HG03575 (cell line): ENCODE measurements around the gene THEM4.

Source experiments
- ATAC-seq: cut with Tn5 transposase; IDR thresholded peaks from one replicate; pipeline ENCODE4 v1.9.1; 2021; ENCODE audit not compliant: unreplicated experiment, insufficient number of reproducible peaks, low FRiP score; ENCODE audit errors: extremely low read depth

The THEM4 gene

GRCh38 chr1:151846686-151847237 lies 62.5 kb downstream of the THEM4 start:
- no peak for ATAC-seq

DNA sequence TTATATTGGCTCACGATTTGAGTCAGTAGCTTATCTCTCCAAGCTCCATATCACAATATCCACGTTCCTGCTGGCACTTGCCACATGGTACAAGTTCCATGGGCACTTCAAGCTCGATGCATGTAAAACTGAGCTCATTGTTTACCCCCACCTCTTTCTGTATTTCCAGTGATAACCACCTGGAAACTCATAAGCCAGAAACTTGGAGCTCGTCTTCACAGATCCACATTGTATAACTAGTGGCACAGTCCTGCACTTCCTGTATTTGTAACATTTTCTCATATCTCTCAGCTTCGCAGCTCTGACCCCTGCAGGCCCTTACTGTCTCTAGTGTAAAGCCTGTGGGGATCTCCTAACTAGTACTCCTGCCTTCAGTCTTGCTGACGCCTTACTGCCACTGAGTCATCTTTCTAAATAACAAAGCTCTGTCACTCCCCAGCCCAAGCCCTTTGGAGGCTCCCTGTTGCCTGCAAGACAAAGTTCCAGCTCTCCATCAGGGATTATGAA lies 63.2 kb downstream of the THEM4 start:
- ATAC-seq: no peak

- ATAC-seq: no peak
Observed at GRCh38 chr1:151843398-151843797, 65.9 kb downstream of the THEM4 start.

DNA sequence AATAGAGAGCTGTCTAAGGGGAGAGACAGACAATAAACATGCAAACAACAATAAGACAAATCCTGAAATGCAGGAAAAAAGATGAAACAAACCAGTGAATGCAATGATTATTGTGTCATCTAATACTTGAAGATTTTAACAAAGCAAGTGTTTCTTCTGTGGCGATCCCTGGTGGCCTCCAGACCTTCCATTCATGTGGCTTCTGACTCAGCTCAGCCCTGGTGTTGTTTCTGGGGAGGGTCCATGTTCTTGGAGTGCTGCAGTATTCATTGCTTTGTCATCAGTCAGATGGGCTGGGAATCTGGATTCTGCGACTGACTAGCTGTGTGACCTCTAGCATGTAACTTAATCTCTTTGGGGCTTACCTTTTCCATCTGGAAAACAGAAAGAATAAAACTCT lies 68.2 kb downstream of the THEM4 start:
- no peak for ATAC-seq

DNA sequence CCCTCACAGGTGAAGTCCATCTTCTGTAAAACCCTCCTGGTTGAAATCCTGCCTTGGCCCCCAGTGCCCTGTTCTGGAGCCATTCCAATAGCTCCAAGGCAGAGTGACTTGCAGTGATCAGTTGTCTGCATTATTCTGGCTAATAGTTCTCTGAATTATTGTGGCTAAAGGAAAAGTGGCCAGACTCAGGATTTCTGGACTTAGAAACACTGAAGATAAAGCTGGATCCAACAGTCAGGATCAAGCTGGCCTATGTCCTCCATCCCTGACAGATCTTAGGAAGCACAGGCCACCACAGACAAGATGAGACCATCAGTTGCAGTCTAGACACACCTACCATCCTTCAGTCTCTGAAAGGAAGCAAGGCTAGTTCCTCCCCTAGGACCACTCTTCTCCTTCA lies 68.9 kb downstream of the THEM4 start:
- no peak for ATAC-seq

- ATAC-seq: no peak
Observed at GRCh38 chr1:151839457-151840403, 69.6 kb downstream of the THEM4 start, which contains the start of gene C2CD4D. C2CD4D (minus strand) TSS chr1:151839820; CDS start chr1:151838989, 831 bp downstream.

GRCh38 chr1:151839082-151839412 lies 70.3 kb downstream of the THEM4 start:
- no peak for ATAC-seq

GRCh38 chr1:151838222-151839081 lies 70.9 kb downstream of the THEM4 start:
- no peak for ATAC-seq

DNA sequence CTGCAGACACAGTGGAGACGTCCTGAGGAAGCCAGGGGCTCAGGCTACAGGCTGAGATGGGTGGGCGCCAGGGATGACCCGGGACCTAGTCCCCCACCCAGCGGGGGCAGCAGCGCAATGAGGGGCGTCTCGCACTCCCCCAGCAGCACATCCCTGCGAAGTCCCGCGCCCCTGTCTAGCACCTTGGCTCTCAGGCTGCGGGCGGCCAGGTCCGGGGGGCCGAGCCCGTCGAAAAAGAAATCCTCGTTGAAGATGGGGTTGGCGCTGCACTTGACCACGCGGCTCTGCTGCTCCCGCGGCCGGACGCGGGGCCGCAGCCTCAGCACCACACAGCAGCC lies 71.5 kb downstream of the THEM4 start:
- ATAC-seq: no peak

DNA sequence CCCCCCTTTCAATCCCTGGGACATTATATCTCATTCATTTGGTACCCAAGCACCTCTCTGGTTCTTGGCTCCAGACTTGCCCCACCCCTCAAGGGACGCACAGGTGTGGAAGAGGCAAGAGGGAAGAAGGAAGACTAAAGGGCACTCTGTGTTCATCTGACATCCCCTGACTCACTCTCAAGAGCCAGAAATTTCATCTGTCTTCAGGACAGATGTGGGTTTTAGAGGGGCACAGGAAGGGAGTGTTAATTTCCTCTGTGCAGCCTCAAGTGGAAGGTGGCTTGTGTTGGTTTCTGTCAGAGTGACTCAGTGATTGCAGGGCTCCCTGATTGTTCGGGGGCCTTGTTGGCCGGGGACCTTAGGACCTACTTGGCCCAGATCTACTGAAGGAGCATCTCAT lies 72.1 kb downstream of the THEM4 start:
- ATAC-seq: no peak

DNA sequence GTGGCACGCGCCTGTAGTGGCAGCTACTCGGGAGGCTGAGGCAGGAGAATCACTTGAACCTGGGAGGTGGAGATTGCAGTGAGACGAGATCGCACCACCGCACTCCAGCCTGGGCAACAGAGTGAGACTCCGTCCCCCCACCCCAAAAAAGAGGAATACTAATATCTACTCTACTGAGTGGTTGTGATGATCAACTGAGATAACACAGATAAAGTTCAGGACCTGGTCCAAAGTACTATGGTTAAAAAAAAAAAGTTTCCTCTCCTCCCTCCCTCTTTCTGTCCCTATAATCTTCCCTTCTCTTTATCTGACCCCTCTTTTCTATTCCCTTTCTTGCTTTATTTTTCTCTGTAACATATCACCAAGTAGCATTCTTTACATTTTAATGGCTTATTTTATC lies 73.7 kb downstream of the THEM4 start:
- no peak for ATAC-seq

GRCh38 chr1:151834239-151834638 lies 75.1 kb downstream of the THEM4 start:
- no peak for ATAC-seq

DNA sequence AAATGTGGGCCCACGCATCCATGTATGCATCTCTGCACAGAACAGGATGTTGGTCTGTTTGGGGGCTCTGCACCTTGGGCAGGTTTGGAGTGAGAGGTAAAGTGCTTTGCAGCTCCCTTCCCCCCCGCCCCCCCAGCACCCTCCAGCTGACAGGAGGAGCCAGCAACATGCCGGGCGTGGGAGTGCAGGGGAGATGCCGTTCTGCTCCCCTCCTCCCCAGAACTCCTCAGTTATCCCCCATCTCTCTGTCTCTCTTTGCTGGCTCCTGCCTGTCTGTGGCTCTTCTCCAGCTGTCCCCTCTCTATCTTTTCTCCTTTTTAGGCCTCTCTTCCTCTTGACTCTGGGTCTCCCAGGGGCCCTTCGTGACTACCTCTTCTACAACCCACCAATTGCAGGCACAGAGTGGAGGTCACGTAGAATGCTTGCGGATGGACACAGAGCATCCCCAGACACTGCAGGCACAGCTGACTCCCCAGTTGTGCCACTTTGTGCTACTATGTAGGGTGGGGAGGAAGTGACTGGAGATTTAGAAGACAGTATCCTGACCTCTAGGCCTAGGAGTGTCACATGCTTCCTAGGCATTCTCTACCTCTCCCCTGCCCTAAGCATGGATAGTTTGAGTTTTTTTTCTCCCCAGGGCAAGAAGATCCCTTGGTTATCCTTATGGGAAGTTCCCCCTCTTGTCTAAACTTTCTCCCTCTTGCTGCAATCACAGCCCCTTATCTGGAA lies 76.0 kb downstream of the THEM4 start:
- no peak for ATAC-seq

- ATAC-seq: no peak
Observed at GRCh38 chr1:151832318-151832980, 76.9 kb downstream of the THEM4 start.

- ATAC-seq: no peak
Observed at GRCh38 chr1:151831605-151832004, 77.7 kb downstream of the THEM4 start, which contains the start of gene RORC. RORC (minus strand) TSS chr1:151831802; CDS start chr1:151831764, 38 bp downstream.

DNA sequence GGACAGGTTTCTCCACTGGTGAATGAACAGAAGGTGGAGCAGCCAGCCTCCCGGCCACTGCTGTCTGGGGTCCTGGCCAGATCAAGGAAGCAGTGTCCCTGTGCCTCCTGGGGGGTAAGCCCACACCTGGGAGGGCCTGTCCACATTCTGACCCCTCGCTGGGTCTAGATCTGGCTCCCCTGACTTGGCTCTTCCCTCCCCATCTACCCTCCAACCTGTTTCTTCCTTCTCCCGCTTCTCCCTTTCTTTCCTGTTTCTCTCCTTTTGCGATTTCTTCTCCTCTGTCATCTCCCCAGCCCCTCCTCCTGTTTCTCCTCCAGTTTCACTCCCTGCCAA lies 78.1 kb downstream of the THEM4 start:
- ATAC-seq: no peak

- no peak for ATAC-seq
Observed at GRCh38 chr1:151830055-151830454, 79.3 kb downstream of the THEM4 start.

DNA sequence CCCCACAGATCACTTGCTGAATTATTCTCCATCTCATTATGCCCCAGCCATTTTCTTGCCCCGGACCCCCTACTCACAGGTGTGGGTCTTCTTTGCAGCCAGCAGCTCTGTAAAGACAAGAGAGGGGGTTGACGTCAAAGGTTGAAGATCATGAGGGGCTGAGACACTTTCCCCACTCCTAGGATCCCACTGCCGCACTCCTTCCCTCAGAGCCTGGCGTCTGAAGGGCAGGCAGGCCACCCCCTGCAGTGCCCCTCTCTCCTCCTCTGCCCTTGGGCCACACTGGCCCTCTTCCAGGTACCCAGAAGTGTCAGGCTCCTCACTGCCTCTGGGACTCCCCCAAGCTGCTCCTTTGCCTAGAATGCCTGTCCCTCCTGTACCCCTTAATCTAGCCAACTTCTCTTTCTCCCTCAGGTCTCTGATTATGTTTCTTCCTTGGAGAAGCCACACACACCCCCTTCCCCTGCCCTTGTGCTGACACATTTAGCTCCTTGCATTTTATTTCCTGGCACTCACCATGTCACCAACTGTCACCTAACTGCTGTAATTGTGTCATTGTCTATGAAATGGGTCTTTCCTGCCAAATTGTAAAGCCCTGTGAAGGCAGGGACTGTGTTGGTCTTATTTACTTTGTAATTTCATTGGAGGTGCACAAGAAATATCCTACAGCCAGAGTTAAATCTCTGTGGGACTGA lies 79.8 kb downstream of the THEM4 start:
- no peak for ATAC-seq
